Neural cell (in vitro differentiated cells): Measurements from ENCODE around the gene CCN5.

Experiments
- CTCF ChIP-seq: fragments of 450-650 bp; IDR thresholded peaks from 2 replicates; pipeline ENCODE4 v1.5.1; 2014; ENCODE audit warnings: antibody characterized with exemption, mild to moderate bottlenecking, moderate library complexity; ENCODE audit not compliant: poor library complexity, severe bottlenecking
- EP300 ChIP-seq: fragments of 450-650 bp; conservative IDR thresholded peaks from 2 replicates; pipeline ENCODE4 v1.6.1; 2014; ENCODE audit warnings: antibody characterized with exemption, mild to moderate bottlenecking, moderate library complexity; ENCODE audit not compliant: poor library complexity, severe bottlenecking
- EZH2 ChIP-seq: fragments of 200-600, 300-800 bp; shearing (Covaris generic), sonication (generic); IDR thresholded peaks from 2 replicates; pipeline ENCODE4 v1.6.1; 2014; ENCODE audit warnings: antibody characterized with exemption, low read length, borderline replicate concordance, mild to moderate bottlenecking; ENCODE audit not compliant: insufficient read depth, poor library complexity, severe bottlenecking
- MXI1 ChIP-seq: fragments of 450-650 bp; conservative IDR thresholded peaks from 2 replicates; pipeline ENCODE4 v1.6.1; 2014; ENCODE audit warnings: antibody characterized with exemption, mild to moderate bottlenecking; ENCODE audit not compliant: poor library complexity, severe bottlenecking
- POLR2AphosphoS5 ChIP-seq: IDR thresholded peaks from 2 replicates; pipeline ENCODE4 v1.6.1; 2012
- RAD21 ChIP-seq: fragments of 450-650 bp; conservative IDR thresholded peaks from 2 replicates; pipeline ENCODE4 v1.6.1; 2014; ENCODE audit warnings: antibody characterized with exemption, mild to moderate bottlenecking, moderate library complexity
- REST ChIP-seq: IDR thresholded peaks from 2 replicates; pipeline ENCODE4 v1.6.1; 2012; ENCODE audit warnings: borderline replicate concordance
- SMC3 ChIP-seq: fragments of 450-650 bp; conservative IDR thresholded peaks from 2 replicates; pipeline ENCODE4 v1.6.1; 2014; ENCODE audit warnings: antibody characterized with exemption, mild to moderate bottlenecking, moderate library complexity; ENCODE audit not compliant: poor library complexity
- TAF1 ChIP-seq: IDR thresholded peaks from 2 replicates; pipeline ENCODE4 v1.6.1; 2012; ENCODE audit warnings: low read depth

GRCh38 chr20:44725837-44726236, 10.7 kb downstream of the CCN5 start:
- TF ChIP-seq EZH2 (no peak), CTCF (no peak), REST (no peak), TAF1 (no peak), EP300 (no peak), POLR2AphosphoS5 (no peak), SMC3 (no peak), MXI1 (no peak), RAD21 (no peak)
